Right ventricle myocardium superior (tissue), 1 donor: ENCODE measurements around the gene BBS2. TPM values are rescaled to one million over a fixed set of nuclear protein-coding genes. Genes with fewer than 3 reads are reported as not detected.

Experiments
- ATAC-seq: fragments of 200-7000 bp; cut with Tn5 transposase; one replicate; pipeline ENCODE4 v1.9.1; 2020; ENCODE audit warnings: mild to moderate bottlenecking; ENCODE audit not compliant: poor library complexity
- DNase-seq: peaks from one replicate; pipeline ENCODE4 v3.0.0-alpha.2; 2020
- intact Hi-C: fragments of 100-400 bp; cut with DNase I; formaldehyde crosslinking; loops from one replicate; pipeline ENCODE4 v1.11.2; 2022
- long read RNA-seq: library from polyadenylated mRNA; unstranded; transcript quantifications from one replicate; pipeline ENCODE4 v2.0.0, GENCODE V29; 2021
- total RNA-seq: library from RNA; stranded (reverse); fragmentation: NEBNext Ultra II Directional; extraction: Animal tissue kit (Norgen Biotek cat#: 25700); gene quantifications from one replicate; pipeline ENCODE4 v1.2.1, GENCODE V29; 2021
- donor health status: DM: no; HTN: yes; CAD: no; lungs with severe emphysema.

BBS2 gene
- 39.0 TPM for total RNA-seq
- long read RNA-seq, transcript BBS2-201 (17 exons, 2,963 nt) = major isoform, 116 of 139 reads
- long read RNA-seq, partial matches to known transcripts = 1 of 139 reads
- long read RNA-seq, other reads (novel, unspliced or antisense) = 22 of 139 reads

GRCh38 chr16:56519459-56520250 is at the start of gene BBS2:
BBS2 (minus strand) TSS chr16:56520024; CDS start chr16:56519862, 162 bp downstream.
- intact Hi-C loops = loop anchor here (5.0 kb wide), 1 partner anchor 83 kb away; no protein-coding TSS in a partner anchor
- ATAC-seq (peak; percentile 99), DNase-seq (peak; percentile 96)

GRCh38 chr16:56564793-56565477 is 45.1 kb upstream of the BBS2 start, which contains the start of gene MT4:
MT4 (plus strand) TSS chr16:56565073; CDS start chr16:56565129, 56 bp downstream.
- ATAC-seq (no peak), DNase-seq (no peak)
- intact Hi-C loops = no loop called here

GRCh38 chr16:56561126-56561525 is 41.3 kb upstream of the BBS2 start:
- intact Hi-C loops = no loop called here
- no peak for DNase-seq
- no peak for ATAC-seq

- DNase-seq (no peak), ATAC-seq (no peak)
- intact Hi-C loops = no loop called here
These were observed 40.6 kb upstream of the BBS2 start for GRCh38 chr16:56560447-56560846.

GRCh38 chr16:56559109-56559508 is 39.3 kb upstream of the BBS2 start:
- intact Hi-C loops = no loop called here
- no peak for ATAC-seq
- no peak for DNase-seq

DNA sequence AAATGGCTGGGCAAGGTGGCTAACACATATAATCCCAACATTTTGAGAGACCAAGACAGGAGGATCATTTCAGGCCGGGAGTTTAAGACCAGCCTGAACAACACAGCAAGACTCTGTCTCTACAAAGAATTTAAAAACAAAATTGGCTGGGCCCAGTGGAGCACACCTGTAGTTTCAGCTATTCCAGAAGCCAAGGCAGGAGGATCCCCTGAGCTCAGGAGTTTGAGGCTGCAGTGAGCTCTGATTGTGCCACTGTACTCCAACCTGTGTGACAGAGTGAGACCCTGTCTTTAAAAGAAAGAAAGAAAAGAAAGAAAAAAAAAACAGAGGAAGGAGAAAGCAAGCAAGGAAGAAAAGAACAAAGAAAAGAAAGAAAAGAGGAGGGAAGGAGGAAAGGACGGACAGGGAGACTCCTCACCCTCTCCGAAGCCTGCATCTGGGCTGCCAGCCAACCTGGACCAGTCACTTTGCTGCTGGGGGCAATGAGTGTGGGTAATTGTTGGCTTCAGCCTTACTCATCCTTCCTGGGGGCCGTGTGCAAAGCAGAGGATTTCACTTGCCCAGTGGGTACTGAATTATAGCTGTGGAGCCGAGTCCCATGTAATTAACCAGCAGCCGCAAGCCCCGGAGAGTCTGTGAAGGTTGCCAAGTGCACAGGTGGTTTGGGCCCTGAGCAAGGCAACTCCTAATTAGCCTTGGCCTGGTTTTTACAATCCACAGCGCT is 38.4 kb upstream of the BBS2 start:
- intact Hi-C loops = no loop called here
- no peak for DNase-seq
- ATAC-seq = no peak

DNA sequence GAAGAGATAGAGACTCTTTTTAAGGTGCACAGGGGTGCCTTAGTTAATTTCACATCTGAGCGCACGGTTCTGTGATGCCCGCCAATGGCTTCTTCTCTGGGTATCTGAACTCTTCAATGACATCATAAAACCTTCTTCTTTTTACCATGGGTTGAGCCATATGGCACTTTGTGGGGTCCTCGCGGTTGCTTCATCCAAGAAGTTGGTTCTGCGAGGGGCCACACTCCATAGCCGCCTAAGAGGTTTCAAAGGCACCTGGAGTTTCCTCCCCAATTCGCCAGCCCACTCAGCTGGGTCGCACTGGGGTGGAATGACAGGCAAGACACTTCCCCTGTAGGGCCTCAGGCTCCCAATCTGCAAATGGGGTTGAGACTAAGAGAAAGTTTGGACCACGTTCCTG is 34.6 kb upstream of the BBS2 start:
- DNase-seq = no peak
- ATAC-seq = no peak
- intact Hi-C loops = no loop called here

DNA sequence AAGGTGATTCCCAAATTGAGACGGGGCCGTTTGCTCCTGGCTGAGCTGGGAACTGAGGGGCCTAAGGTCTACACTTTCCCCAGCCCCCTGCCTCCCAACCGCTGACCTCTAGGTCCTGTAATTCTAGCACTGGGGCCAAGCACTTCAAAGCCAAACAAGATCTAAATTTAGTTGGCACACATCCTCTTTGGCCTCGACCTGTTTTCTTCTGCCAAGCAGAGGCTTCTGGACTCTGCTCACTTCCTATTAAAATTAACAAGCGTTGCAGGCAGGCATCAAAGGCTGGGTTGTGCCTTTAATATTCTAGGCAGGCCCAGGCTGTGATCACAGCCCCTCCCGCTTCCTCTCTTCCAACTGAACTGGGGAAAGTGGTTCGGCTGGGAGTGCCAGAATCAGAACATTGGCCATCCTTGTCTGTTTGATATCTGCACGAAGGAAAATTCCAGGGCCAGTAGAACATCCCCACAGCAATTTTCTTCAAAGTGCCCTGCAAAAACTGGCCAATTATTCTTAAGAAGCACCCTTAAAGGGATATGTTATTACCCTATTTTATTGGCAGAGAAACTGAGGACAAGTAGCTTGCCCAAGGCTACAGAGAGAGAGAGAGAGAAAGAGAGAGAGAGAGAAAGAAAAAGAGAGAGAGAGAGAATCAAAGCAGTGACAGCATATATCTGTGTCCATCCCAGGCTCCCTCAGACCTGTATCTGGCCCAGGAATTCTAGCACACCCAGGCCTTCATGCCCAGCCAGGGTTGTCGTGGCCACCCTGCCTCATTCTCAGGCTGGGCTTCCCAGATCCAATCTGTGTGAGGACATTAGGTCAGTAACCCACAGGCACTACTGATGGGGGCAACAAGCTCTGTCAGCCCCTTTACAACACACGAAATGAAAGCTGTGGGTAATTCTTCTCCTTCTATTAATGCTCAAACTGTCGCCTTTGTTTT is 32.2 kb upstream of the BBS2 start:
- intact Hi-C loops = no loop called here
- DNase-seq = no peak
- peak; percentile 85 for ATAC-seq

DNA sequence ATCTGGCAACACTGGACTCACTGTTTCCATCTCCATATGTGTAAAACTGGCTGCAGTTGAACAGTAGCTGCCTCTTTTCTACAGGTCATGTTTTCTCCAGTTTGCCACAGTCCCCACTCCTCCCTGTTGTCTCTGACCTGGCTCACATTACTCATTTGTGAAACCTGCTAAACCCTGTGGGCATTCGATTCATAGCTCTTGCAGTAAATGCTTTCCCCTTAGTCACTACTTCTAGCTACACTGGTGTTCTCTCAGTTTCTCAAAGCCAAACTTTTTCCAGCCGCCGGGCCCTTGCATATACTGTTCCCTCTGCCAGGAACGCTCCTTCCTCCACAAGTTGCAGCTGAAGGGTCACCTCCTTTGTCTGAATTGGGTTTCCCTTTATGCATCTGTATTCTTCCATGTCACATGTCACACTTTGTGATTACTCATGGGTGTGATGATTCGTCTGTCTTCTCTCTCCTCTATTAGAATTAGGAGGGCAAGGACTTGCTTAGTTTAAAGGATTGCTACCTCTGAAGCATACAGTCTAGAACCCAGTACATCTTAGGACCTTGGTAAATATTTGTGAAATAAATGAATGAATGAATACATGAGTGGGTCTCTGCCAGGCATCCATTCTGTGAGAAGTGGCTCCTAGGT is 30.0 kb upstream of the BBS2 start:
- no peak for ATAC-seq
- no peak for DNase-seq
- intact Hi-C loops = no loop called here

GRCh38 chr16:56549161-56549560 is 29.3 kb upstream of the BBS2 start:
- intact Hi-C loops = no loop called here
- DNase-seq = no peak
- no peak for ATAC-seq

GRCh38 chr16:56547949-56548567 is 28.2 kb upstream of the BBS2 start:
- intact Hi-C loops = no loop called here
- DNase-seq = no peak
- no peak for ATAC-seq

DNA sequence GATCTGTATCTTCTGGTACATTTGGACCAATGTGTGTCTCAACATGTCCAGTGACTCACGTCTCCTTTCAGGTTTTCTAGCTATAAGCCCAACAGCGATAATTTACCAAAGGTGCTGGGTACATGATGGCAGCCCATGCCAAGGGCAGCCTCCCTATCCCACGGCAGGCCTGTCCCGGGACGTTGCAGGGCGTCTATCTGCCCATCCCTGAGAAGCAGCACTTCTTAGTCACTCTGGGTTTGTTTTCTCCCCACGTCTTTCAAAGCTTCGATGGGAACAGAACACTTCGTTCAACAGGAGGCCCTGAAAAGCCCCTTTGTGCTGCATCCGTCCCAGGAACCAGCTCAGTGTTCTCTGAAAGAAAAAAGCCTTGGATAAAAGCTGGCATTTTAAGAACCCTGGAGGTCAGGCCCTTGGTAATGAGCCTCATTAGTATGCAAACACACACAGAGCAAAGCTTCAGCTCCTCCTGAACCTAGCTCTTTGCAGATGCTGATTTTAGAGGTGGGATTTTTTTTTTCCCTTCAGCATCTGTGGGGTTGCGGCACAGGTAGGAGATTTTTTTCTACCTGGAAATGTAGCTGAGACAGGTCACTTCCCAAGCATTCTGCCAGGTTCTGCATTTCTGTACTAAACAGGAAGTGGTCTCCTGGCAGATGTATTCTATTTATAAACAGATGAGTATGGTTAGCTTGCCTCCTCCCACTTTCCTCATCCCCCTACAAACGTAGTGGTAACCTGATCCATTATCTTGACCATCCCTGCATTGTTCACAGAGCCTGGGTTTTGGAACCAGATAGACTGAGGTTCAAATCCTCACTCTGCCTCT is 27.5 kb upstream of the BBS2 start:
- ATAC-seq = no peak
- no peak for DNase-seq
- intact Hi-C loops = no loop called here

DNA sequence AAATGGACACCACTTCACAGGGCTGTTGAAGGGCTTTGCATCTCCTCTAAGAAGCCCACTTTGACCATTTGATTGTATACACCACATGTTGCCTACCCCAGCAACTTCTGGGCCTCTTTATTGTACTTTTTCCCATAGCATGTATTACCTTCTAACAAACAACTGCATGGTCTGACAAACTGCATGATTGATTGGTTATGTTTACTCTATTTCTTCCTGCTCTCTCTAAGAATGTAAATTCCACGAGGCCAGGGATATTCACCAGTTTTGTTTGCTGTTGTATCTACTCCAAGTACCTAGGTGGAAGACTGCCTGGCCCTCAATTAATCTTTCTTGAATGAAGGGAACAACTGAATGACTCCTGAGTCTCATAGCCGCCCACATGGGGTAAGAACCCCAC is 22.2 kb upstream of the BBS2 start:
- ATAC-seq (no peak), DNase-seq (no peak)
- intact Hi-C loops = no loop called here

DNA sequence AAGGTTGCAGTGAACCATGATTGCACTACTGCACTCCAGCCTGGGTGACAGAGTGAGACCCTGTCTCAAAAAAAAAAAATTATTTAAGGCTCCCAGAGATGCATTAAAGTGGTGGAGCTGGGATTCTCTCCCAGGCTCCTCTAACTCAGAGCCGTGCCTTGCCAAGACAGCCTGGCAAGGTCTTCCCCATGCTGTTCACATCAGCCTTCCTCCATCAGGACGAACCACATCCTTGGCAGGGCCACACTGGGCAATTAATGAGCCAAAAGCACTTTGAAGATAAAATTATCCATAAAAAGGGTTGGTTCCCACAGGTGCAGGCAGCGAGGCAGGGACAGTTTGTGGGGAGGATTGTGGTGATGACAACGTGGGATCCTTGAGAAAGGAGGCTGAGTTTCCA is 19.8 kb upstream of the BBS2 start:
- ATAC-seq = no peak
- intact Hi-C loops = no loop called here
- DNase-seq = no peak

DNA sequence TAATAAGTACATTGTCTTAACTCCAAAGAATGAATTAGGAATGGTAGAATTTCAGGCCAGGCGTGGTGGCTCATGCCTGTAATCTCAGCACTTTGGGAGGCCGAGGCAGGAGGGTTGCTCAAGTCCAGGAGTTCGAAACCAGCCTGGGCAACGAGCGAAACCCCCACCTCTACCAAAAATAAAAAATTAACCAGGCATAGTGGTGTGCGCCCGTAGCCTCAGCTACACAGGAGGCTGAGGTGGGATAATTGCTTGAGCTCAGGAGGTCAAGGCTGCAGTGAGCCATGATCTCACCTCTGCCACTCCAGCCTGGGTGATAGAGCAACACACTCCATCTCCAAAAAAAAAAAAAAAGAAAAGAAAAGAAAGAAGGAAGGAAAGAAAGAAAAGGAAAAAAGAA is 18.5 kb upstream of the BBS2 start:
- no peak for ATAC-seq
- DNase-seq = no peak
- intact Hi-C loops = no loop called here

DNA sequence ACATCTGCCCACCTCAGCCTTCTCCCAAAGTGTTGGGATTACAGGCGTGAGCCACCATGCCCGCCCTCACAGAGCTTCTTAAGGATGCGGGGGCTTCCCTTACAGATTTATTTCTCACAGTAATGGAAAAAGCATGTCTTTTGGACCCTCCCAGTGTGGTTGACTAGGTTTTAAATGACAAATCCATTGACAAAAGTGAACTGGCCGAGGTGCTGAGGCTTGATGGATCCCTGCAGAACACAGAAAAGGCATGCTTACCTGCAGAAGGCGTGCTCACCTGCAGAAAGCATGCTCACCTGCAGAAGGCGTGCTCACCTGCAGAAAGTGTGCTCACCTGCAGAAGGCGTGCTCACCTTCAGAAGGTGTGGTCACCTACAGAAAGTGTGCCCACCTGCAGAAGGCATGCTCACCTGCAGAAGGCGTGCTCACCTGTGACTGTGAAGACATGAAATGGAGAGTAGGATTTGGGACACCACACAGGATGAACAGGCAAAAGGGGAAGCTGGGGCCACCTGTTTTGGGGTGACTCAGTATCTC is 15.1 kb upstream of the BBS2 start:
- intact Hi-C loops = no loop called here
- no peak for ATAC-seq

More for the DNA sequence above, 15.1 kb upstream of the BBS2 start:
- DNase-seq = no peak
